GM12875 (cell line): ENCODE data around the gene LHPP.

Experiments
- H3K4me3 ChIP-seq: one replicate; pipeline ENCODE4 v1.5.1; 2011; ENCODE audit warnings: low read depth, low read length, control low read depth
- TF ChIP-seq, protein P1 (sequence below): IDR thresholded peaks from 2 replicates; pipeline ENCODE4 v1.5.1; 2011; ENCODE audit warnings: low read depth, mild to moderate bottlenecking, control low read depth, inconsistent platforms, low read length, moderate library complexity, borderline replicate concordance; ENCODE audit not compliant: insufficient read depth

Gene LHPP

DNA sequence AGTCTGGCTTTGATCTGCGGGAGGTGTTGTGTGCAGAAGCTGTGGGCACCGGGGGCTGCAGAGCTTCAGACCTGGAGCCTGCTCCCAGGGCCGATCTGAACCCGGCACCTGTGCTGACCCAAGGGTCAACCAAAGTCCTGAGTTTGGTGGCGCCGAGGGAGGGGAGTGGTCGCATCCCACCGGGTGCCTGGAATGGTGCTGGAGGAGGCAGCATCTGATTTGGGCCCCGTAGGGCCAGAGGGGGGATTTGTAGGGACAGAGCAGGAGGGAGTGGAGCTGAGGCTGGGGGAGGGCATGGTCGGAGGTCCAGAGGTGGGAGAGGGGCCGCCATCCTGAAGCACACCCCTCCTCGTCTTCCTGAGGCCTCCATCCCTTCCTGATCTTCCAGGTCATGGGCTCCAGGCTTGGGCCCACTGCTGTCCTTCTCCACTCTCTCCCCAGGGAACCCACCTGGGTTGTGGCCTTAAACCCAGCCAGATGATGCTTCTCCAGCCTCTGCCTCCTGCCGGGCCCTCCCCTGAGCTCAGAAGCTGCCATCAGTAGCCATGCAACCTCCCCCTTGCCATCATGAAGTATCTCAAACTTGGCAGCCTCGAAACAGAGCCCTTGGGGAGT, 112.9 kb downstream of the LHPP start:
- TF ChIP-seq, protein P1, sequence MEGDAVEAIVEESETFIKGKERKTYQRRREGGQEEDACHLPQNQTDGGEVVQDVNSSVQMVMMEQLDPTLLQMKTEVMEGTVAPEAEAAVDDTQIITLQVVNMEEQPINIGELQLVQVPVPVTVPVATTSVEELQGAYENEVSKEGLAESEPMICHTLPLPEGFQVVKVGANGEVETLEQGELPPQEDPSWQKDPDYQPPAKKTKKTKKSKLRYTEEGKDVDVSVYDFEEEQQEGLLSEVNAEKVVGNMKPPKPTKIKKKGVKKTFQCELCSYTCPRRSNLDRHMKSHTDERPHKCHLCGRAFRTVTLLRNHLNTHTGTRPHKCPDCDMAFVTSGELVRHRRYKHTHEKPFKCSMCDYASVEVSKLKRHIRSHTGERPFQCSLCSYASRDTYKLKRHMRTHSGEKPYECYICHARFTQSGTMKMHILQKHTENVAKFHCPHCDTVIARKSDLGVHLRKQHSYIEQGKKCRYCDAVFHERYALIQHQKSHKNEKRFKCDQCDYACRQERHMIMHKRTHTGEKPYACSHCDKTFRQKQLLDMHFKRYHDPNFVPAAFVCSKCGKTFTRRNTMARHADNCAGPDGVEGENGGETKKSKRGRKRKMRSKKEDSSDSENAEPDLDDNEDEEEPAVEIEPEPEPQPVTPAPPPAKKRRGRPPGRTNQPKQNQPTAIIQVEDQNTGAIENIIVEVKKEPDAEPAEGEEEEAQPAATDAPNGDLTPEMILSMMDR, result no peak
- no peak overlapping the region for H3K4me3 ChIP-seq

DNA sequence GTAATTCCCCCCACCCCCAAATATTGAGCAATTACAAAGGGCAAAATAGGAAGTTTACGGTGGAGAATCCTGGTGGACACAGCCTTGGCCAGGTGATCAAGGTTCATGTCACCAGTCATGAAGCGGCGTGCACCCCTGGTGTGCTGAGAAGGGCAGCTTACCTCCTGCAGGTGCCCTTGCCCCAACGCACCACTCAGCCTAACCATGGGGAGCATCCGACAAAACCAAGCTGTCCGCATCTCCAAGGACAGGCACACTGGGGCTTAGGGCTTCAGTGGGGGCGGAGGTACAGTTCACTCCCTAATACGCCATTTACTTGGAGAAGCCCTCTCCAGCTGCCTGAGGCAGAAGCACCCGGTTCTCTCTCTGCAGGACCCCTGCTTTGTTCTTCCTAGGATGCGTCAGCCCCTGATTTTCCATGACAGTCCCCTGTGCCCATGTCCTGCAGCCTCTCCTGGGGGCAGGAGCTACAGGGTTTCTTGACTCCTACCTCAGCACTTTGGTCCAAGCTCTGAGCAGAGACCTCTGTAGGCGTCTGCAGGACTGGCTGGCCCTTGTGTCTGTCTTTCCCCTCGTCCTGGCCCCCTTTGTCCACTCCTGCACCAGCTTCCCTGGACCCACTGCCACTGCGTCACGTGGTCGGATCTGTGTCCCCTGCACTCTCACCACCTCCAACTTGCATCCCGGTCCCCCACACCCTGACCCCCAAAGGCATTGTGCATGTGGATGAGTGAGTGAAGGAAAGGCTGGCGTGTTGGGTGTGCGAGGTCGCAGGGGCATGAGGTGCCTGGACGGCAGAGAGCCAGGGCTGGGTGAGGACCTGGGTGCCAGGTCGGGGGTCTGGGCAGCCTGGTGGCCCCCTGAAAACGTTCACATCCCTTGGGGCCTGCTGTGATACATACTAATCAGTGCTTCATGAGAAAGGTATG, 113.7 kb downstream of the LHPP start:
- H3K4me3 ChIP-seq, result no peak overlapping the region
- TF ChIP-seq, protein P1, result no peak

DNA sequence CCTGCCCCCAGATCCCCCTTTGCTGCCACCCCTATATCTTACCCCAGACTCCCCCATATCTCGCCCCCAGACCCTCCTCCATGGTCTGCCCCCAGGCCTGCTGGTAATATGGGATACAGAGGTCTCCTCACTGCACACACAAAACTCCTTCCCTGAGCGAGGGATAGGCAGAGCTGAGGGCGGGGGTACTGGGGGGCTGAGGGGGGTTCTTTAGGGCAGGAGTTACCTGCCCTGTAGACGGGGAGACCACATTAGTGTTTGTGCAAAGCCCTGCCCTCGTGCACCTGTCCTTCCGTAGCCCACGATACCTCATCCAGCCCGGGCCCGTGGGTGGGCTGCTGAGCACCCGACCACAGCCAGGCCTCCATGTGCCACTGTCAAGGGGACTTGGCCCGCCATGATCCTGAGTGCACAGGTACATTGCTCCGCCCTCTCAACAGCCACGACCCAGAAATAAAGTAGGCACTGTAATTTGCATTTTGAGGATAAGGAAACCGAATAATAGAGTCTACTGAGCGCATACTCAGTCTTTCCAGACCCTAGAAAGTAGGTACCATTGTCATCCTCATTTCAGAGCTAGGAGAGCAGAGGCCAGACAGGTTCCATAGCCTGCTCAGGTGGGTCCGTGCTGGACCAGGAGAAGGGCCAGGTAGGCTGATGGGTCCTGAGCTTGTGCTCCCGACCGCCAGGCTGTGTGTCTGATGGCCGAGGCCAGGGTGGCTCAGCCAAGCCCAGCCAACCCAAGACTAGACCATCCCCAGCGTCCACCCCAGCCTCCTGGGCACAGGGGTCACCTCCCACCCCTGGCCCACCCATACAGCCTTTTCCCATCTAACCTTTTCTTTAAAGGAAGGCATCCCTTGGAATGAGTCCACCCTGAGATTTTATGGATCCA, 115.2 kb downstream of the LHPP start:
- H3K4me3 ChIP-seq, result no peak overlapping the region
- TF ChIP-seq, protein P1, result no peak

DNA sequence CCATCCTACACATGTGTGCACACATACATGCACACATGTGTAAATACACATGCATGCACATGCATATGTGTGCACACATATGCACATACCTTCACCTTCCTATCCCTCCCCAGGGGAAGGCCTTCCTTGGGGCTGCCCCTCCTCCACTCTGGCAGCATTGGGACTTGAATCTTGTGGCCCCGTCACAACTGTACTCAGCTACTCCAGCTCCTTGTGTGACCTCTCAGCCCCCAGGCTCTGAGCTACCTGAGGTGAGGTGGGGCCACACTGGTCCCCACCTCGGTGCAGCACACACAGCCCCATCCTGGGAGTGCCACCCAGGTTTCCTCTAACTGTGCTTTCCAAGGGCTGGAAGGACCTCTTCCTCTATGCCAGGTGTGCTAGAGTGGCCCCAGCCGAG, 116.0 kb downstream of the LHPP start:
- TF ChIP-seq, protein P1, result no peak
- H3K4me3 ChIP-seq, result no peak overlapping the region

DNA sequence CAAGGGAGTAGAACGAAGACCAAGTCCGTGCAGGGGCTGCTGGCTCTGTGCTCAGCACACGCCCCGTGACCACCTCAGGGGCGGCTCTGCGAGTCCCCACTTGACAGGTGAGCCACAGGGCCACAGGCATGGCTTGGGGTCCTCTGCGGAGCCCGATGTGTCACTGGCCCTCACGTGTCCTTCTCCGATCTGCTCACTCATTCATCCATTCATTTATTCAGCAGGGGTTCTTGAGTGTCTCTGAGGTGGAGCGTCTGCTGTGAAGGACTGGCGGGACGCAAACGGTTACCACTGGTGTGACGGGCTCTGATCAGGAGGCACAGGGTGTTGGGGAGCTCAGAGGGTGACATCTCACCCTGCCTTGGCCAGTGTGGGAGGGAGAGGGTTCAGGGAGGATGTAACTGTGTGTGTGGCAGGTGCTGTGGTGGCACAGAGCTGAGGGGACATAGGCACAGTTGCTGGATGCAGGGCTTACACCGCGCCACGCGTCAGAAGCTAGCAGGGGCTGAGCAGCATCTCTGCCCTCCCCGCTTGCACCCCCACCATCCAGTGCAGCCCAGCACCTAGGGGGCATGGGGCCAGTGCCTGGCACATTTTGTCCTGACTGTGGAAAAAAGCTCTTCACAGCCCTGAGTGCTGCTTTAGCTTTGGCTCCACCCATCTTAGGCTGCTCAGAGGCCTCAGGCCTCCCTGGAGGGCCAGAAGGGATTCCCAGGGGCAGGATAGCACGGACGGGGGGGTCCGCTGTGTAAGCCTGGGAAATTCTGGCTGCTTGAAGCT, 116.8 kb downstream of the LHPP start:
- H3K4me3 ChIP-seq, result no peak overlapping the region
- TF ChIP-seq, protein P1, result no peak

DNA sequence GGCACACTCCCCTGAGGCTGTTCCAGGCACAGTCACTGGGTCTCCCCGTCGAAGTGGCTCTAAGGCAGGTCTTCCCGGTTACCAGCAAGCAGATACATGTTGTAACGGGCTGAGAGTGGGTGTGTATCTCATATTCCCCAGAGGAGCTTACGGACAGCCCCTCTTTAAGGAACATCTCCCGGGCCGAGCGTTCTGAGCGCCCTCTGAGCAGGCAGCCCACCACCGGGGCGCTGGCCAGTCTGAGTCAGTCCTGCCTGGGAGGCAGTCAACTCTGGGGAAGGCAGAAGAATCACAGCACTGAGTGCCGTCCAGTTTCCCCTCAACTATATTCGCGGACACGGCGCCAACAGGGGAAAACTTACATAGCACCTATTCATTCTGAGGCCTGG, 117.4 kb downstream of the LHPP start:
- TF ChIP-seq, protein P1, result no peak
- H3K4me3 ChIP-seq, result no peak overlapping the region
